SK-N-SH treated with all-trans-retinoic acid at 6 μM for 48 hours (cell line): Measurements from ENCODE around the gene MCM3.

Source experiments
- ATAC-seq: fragments of 200-7000 bp; cut with Tn5 transposase; 3 replicates; pipeline ENCODE4 v1.9.1; 2020; ENCODE audit warnings: mild to moderate bottlenecking, moderate library complexity
- ARNTL ChIP-seq: fragments of 450-650 bp; formaldehyde crosslinking; IDR thresholded peaks from 2 replicates; pipeline ENCODE4 v1.5.0; 2020; ENCODE audit warnings: low read depth, mild to moderate bottlenecking, moderate library complexity, borderline replicate concordance
- BACH2 ChIP-seq: fragments of 250-450 bp; sonication (Bioruptor Pico); IDR thresholded peaks from 2 replicates; pipeline ENCODE4 v1.9.0; 2021; ENCODE audit warnings: mild to moderate bottlenecking, borderline replicate concordance
- CSDC2 ChIP-seq: fragments of 250-450 bp; sonication (Bioruptor Pico); IDR thresholded peaks from 2 replicates; pipeline ENCODE4 v1.5.0; 2020; ENCODE audit warnings: mild to moderate bottlenecking, moderate library complexity
- CSRNP3 ChIP-seq: fragments of 250-450 bp; sonication (Bioruptor Pico); IDR thresholded peaks from 2 replicates; pipeline ENCODE4 v1.5.1; 2021; ENCODE audit warnings: mild to moderate bottlenecking, moderate library complexity
- ESRRG ChIP-seq: fragments of 250-450 bp; sonication (Bioruptor Pico); IDR thresholded peaks from 2 replicates; pipeline ENCODE4 v1.6.1; 2021; ENCODE audit warnings: mild to moderate bottlenecking
- ISL1 ChIP-seq: fragments of 250-450 bp; sonication (Bioruptor Pico); IDR thresholded peaks from 2 replicates; pipeline ENCODE4 v2.1.2; 2022; ENCODE audit warnings: mild to moderate bottlenecking, moderate library complexity
- PPARA ChIP-seq: fragments of 250-450 bp; sonication (Bioruptor Pico); IDR thresholded peaks from 2 replicates; pipeline ENCODE4 v1.5.0; 2020; ENCODE audit warnings: mild to moderate bottlenecking, borderline replicate concordance
- RARB ChIP-seq: fragments of 250-450 bp; sonication (Bioruptor Pico); IDR thresholded peaks from 2 replicates; pipeline ENCODE4 v1.8.0; 2021; ENCODE audit warnings: mild to moderate bottlenecking, moderate library complexity
- SNAI2 ChIP-seq: fragments of 250-450 bp; sonication (Bioruptor Pico); IDR thresholded peaks from 2 replicates; pipeline ENCODE4 v1.5.0; 2020; ENCODE audit warnings: mild to moderate bottlenecking, moderate library complexity
- TCF4 ChIP-seq: fragments of 250-450 bp; sonication (Bioruptor Pico); IDR thresholded peaks from 2 replicates; pipeline ENCODE4 v1.8.0; 2021; ENCODE audit warnings: mild to moderate bottlenecking, moderate library complexity, borderline replicate concordance
- ZC3H10 ChIP-seq: fragments of 250-450 bp; sonication (Bioruptor Pico); IDR thresholded peaks from 2 replicates; pipeline ENCODE4 v1.5.1; 2021; ENCODE audit warnings: mild to moderate bottlenecking, moderate library complexity
- ZFP3 ChIP-seq: fragments of 250-450 bp; sonication (Bioruptor Pico); IDR thresholded peaks from 2 replicates; pipeline ENCODE4 v1.5.0; 2020; ENCODE audit warnings: mild to moderate bottlenecking, moderate library complexity
- ZFP30 ChIP-seq: fragments of 450-650 bp; formaldehyde crosslinking; IDR thresholded peaks from 2 replicates; pipeline ENCODE4 v1.5.0; 2022; ENCODE audit warnings: mild to moderate bottlenecking, moderate library complexity
- ZNF565 ChIP-seq: fragments of 450-650 bp; formaldehyde crosslinking; conservative IDR thresholded peaks from 2 replicates; pipeline ENCODE4 v1.5.0; 2020; ENCODE audit warnings: low read depth, mild to moderate bottlenecking, moderate library complexity
- ZNF8 ChIP-seq: fragments of 450-650 bp; formaldehyde crosslinking; IDR thresholded peaks from 2 replicates; pipeline ENCODE4 v1.5.0; 2020; ENCODE audit warnings: mild to moderate bottlenecking, moderate library complexity
- TF ChIP-seq, protein P1 (sequence below): fragments of 250-450 bp; sonication (Bioruptor Pico); IDR thresholded peaks from 2 replicates; pipeline ENCODE4 v1.5.1; 2020; ENCODE audit warnings: low read depth, mild to moderate bottlenecking, moderate library complexity
- TF ChIP-seq, protein P2 (sequence below): fragments of 250-450 bp; sonication (Bioruptor Pico); IDR thresholded peaks from 2 replicates; pipeline ENCODE4 v1.5.0; 2020; ENCODE audit warnings: mild to moderate bottlenecking, moderate library complexity
- TF ChIP-seq, protein P3 (sequence below): fragments of 250-450 bp; sonication (Bioruptor Pico); IDR thresholded peaks from 2 replicates; pipeline ENCODE4 v1.8.0; 2020; ENCODE audit warnings: mild to moderate bottlenecking, moderate library complexity, borderline replicate concordance
- TF ChIP-seq, protein P4 (sequence below): fragments of 250-450 bp; sonication (Bioruptor Pico); IDR thresholded peaks from 2 replicates; pipeline ENCODE4 v1.8.0; 2021; ENCODE audit warnings: low read depth, mild to moderate bottlenecking, moderate library complexity, borderline replicate concordance

MCM3 gene

DNA sequence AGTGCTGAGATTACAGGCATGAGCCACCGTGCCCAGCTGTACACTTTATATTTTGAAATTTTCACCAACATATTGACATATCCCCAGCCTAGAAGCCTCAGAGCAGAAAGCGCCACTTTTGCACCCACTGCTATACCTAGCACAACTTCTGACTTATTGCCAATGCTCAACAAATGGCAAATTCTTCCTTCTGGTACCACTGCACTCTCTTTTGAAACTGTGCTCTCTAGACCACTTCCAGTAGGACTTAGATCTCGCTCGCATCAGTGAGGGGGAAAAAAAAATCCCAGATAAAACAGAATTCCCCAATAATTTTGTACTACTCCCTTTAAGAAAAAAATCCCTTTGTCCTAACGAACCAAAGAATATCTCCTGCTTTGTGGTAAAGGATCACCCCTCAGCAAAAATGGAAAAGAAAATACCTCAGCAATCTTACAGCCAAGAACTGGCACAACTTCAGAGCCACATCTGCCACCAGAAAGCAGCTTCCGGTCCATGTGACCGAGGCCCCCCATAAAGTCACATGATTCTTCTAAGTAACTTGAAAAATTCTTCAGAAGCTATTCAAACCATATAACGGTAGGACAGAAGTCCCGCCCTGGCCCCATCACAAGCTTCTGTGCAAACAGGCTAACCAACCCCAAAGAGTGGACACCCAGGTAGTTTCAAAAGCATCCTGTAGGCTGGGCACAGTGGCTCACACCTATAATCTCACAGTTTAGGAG, 21.8 kb downstream of the MCM3 start:
- ATAC-seq, result no peak

GRCh38 chr6:52261229-52261628, 23.3 kb downstream of the MCM3 start:
- ATAC-seq, result peak; percentile 83
- TF ChIP-seq, protein P1, sequence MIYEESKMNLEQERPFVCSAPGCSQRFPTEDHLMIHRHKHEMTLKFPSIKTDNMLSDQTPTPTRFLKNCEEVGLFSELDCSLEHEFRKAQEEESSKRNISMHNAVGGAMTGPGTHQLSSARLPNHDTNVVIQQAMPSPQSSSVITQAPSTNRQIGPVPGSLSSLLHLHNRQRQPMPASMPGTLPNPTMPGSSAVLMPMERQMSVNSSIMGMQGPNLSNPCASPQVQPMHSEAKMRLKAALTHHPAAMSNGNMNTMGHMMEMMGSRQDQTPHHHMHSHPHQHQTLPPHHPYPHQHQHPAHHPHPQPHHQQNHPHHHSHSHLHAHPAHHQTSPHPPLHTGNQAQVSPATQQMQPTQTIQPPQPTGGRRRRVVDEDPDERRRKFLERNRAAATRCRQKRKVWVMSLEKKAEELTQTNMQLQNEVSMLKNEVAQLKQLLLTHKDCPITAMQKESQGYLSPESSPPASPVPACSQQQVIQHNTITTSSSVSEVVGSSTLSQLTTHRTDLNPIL (CRISPR knock-in tag), result no peak
- no peak for TF ChIP-seq RARB (CRISPR knock-in tag)
- no peak for TF ChIP-seq CSRNP3 (CRISPR knock-in tag)

More for the DNA sequence above, 21.8 kb downstream of the MCM3 start:
- TF ChIP-seq ESRRG, result no peak
- no peak for TF ChIP-seq ZFP3 (CRISPR knock-in tag)
- no peak for TF ChIP-seq ARNTL (CRISPR knock-in tag)
- TF ChIP-seq TCF4 (CRISPR knock-in tag), result no peak
- no peak for TF ChIP-seq BACH2 (CRISPR knock-in tag)
- TF ChIP-seq CSDC2 (CRISPR knock-in tag), result no peak
- TF ChIP-seq ISL1, result no peak
- no peak for TF ChIP-seq SNAI2 (CRISPR knock-in tag)
- TF ChIP-seq ZNF8 (CRISPR knock-in tag), result no peak
- no peak for TF ChIP-seq ZC3H10

DNA sequence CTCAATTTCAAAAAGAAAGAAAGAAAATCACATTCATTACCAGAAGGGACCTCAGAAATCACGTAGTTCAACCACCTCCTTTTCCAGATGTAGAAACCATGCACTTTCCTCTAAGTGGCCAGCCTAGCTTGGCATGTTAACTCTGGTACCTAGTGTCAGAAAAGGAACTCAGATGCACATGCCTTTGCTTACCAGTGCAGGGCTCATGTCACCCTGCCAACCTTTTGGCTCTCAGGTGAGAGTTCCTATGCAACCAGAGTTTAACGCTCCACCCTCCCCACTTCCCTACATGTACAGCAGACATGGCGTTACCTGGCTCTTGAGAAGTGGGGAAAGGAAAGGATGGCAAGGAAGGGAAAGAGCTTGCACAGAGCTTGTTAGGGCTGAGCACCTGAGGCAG, 23.9 kb downstream of the MCM3 start:
- no peak; the same call in 2 of the 3 replicates for ATAC-seq

GRCh38 chr6:52255434-52255833, 29.1 kb downstream of the MCM3 start:
- no peak for ATAC-seq
- TF ChIP-seq ZNF565 (CRISPR knock-in tag) (no peak), BACH2 (CRISPR knock-in tag) (no peak), ZFP30 (CRISPR knock-in tag) (no peak), ZC3H10 (no peak), ARNTL (CRISPR knock-in tag) (no peak), PPARA (no peak), ISL1 (no peak), CSRNP3 (CRISPR knock-in tag) (no peak)
- TF ChIP-seq, protein P2, sequence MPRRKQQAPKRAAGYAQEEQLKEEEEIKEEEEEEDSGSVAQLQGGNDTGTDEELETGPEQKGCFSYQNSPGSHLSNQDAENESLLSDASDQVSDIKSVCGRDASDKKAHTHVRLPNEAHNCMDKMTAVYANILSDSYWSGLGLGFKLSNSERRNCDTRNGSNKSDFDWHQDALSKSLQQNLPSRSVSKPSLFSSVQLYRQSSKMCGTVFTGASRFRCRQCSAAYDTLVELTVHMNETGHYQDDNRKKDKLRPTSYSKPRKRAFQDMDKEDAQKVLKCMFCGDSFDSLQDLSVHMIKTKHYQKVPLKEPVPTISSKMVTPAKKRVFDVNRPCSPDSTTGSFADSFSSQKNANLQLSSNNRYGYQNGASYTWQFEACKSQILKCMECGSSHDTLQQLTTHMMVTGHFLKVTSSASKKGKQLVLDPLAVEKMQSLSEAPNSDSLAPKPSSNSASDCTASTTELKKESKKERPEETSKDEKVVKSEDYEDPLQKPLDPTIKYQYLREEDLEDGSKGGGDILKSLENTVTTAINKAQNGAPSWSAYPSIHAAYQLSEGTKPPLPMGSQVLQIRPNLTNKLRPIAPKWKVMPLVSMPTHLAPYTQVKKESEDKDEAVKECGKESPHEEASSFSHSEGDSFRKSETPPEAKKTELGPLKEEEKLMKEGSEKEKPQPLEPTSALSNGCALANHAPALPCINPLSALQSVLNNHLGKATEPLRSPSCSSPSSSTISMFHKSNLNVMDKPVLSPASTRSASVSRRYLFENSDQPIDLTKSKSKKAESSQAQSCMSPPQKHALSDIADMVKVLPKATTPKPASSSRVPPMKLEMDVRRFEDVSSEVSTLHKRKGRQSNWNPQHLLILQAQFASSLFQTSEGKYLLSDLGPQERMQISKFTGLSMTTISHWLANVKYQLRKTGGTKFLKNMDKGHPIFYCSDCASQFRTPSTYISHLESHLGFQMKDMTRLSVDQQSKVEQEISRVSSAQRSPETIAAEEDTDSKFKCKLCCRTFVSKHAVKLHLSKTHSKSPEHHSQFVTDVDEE (CRISPR knock-in tag), result no peak
- TF ChIP-seq, protein P1 (CRISPR knock-in tag), result no peak

More for the DNA sequence above, 23.9 kb downstream of the MCM3 start:
- TF ChIP-seq, protein P3, sequence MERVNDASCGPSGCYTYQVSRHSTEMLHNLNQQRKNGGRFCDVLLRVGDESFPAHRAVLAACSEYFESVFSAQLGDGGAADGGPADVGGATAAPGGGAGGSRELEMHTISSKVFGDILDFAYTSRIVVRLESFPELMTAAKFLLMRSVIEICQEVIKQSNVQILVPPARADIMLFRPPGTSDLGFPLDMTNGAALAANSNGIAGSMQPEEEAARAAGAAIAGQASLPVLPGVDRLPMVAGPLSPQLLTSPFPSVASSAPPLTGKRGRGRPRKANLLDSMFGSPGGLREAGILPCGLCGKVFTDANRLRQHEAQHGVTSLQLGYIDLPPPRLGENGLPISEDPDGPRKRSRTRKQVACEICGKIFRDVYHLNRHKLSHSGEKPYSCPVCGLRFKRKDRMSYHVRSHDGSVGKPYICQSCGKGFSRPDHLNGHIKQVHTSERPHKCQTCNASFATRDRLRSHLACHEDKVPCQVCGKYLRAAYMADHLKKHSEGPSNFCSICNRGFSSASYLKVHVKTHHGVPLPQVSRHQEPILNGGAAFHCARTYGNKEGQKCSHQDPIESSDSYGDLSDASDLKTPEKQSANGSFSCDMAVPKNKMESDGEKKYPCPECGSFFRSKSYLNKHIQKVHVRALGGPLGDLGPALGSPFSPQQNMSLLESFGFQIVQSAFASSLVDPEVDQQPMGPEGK (CRISPR knock-in tag), result no peak
- TF ChIP-seq CSDC2 (CRISPR knock-in tag) (no peak), ZFP3 (CRISPR knock-in tag) (no peak), TCF4 (CRISPR knock-in tag) (no peak), RARB (CRISPR knock-in tag) (no peak)
- TF ChIP-seq, protein P1 (CRISPR knock-in tag), result no peak
- TF ChIP-seq, protein P4, sequence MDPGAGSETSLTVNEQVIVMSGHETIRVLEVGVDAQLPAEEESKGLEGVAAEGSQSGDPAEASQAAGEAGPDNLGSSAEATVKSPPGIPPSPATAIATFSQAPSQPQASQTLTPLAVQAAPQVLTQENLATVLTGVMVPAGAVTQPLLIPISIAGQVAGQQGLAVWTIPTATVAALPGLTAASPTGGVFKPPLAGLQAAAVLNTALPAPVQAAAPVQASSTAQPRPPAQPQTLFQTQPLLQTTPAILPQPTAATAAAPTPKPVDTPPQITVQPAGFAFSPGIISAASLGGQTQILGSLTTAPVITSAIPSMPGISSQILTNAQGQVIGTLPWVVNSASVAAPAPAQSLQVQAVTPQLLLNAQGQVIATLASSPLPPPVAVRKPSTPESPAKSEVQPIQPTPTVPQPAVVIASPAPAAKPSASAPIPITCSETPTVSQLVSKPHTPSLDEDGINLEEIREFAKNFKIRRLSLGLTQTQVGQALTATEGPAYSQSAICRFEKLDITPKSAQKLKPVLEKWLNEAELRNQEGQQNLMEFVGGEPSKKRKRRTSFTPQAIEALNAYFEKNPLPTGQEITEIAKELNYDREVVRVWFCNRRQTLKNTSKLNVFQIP (CRISPR knock-in tag), result no peak
